Neural cell (in vitro differentiated cells): ENCODE measurements around the gene PRRT3. TPM values are rescaled to one million over a fixed set of nuclear protein-coding genes. Genes with fewer than 3 reads are reported as not detected.

Source experiments
- H2AFZ ChIP-seq: fragments of 200-600, 300-800 bp; sonication (generic), shearing (Covaris generic); 2 replicates; pipeline ENCODE4 v1.6.0; 2014; ENCODE audit warnings: low read depth, mild to moderate bottlenecking, antibody characterized with exemption, low read length, moderate library complexity
- H3F3A ChIP-seq: fragments of 200-600 bp; shearing (Covaris generic); 2 replicates; pipeline ENCODE4 v1.6.1; 2016; ENCODE audit warnings: mild to moderate bottlenecking, moderate library complexity, mixed read lengths, antibody characterized with exemption, low read length; ENCODE audit not compliant: insufficient read depth, poor library complexity, severe bottlenecking
- H3K27ac ChIP-seq: fragments of 200-600, 300-800 bp; sonication (generic), shearing (Covaris generic); 2 replicates; pipeline ENCODE4 v1.5.1; 2014; ENCODE audit warnings: mild to moderate bottlenecking, low read length, moderate library complexity
- H3K27me3 ChIP-seq: fragments of 300-800, 200-600 bp; sonication (generic), shearing (Covaris generic); 2 replicates; pipeline ENCODE4 v1.6.0; 2014; ENCODE audit warnings: mild to moderate bottlenecking, low read depth, low read length, moderate library complexity; ENCODE audit not compliant: insufficient read depth
- H3K36me3 ChIP-seq: fragments of 300-800, 200-600 bp; sonication (generic), shearing (Covaris generic); 2 replicates; pipeline ENCODE4 v1.5.1; 2014; ENCODE audit warnings: mild to moderate bottlenecking, antibody characterized with exemption, low read length, moderate library complexity; ENCODE audit not compliant: insufficient read depth
- H3K4me2 ChIP-seq: fragments of 300-800, 200-600 bp; sonication (generic), shearing (Covaris generic); 2 replicates; pipeline ENCODE4 v1.6.0; 2014; ENCODE audit warnings: mild to moderate bottlenecking, low read length
- H3K4me3 ChIP-seq: fragments of 300-800, 200-600 bp; sonication (generic), shearing (Covaris generic); 2 replicates; pipeline ENCODE4 v1.5.1; 2014; ENCODE audit warnings: mild to moderate bottlenecking, low read length, moderate library complexity
- H3K79me2 ChIP-seq: fragments of 200-600 bp; shearing (Covaris generic); replicated peaks from 2 replicates; pipeline ENCODE4 v1.6.0; 2014; ENCODE audit warnings: mild to moderate bottlenecking, low read length, moderate library complexity; ENCODE audit not compliant: insufficient read depth
- H3K9ac ChIP-seq: fragments of 300-800, 200-600 bp; sonication (generic), shearing (Covaris generic); 2 replicates; pipeline ENCODE4 v1.6.1; 2016; ENCODE audit warnings: mild to moderate bottlenecking, low read length, mixed read lengths
- H3K9me2 ChIP-seq: fragments of 200-600 bp; shearing (Covaris generic); 2 replicates; pipeline ENCODE4 v1.6.1; 2016; ENCODE audit warnings: mild to moderate bottlenecking, low read length, mixed read lengths; ENCODE audit not compliant: insufficient read depth
- H3K9me3 ChIP-seq: fragments of 200-600, 300-800 bp; sonication (generic), shearing (Covaris generic); 2 replicates; pipeline ENCODE4 v1.6.1; 2016; ENCODE audit warnings: mild to moderate bottlenecking, mixed run types, low read length, moderate library complexity, mixed read lengths
- H4K20me1 ChIP-seq: fragments of 200-600 bp; shearing (Covaris generic); 2 replicates; pipeline ENCODE4 v1.6.1; 2016; ENCODE audit warnings: mild to moderate bottlenecking, mixed run types; ENCODE audit not compliant: insufficient read depth
- CTCF ChIP-seq: fragments of 450-650 bp; IDR thresholded peaks from 2 replicates; pipeline ENCODE4 v1.5.1; 2014; ENCODE audit warnings: antibody characterized with exemption, mild to moderate bottlenecking, moderate library complexity; ENCODE audit not compliant: poor library complexity, severe bottlenecking
- EP300 ChIP-seq: fragments of 450-650 bp; conservative IDR thresholded peaks from 2 replicates; pipeline ENCODE4 v1.6.1; 2014; ENCODE audit warnings: antibody characterized with exemption, mild to moderate bottlenecking, moderate library complexity; ENCODE audit not compliant: poor library complexity, severe bottlenecking
- EZH2 ChIP-seq: fragments of 200-600, 300-800 bp; shearing (Covaris generic), sonication (generic); IDR thresholded peaks from 2 replicates; pipeline ENCODE4 v1.6.1; 2014; ENCODE audit warnings: antibody characterized with exemption, low read length, borderline replicate concordance, mild to moderate bottlenecking; ENCODE audit not compliant: insufficient read depth, poor library complexity, severe bottlenecking
- MXI1 ChIP-seq: fragments of 450-650 bp; conservative IDR thresholded peaks from 2 replicates; pipeline ENCODE4 v1.6.1; 2014; ENCODE audit warnings: antibody characterized with exemption, mild to moderate bottlenecking; ENCODE audit not compliant: poor library complexity, severe bottlenecking
- POLR2AphosphoS5 ChIP-seq: IDR thresholded peaks from 2 replicates; pipeline ENCODE4 v1.6.1; 2012
- RAD21 ChIP-seq: fragments of 450-650 bp; conservative IDR thresholded peaks from 2 replicates; pipeline ENCODE4 v1.6.1; 2014; ENCODE audit warnings: antibody characterized with exemption, mild to moderate bottlenecking, moderate library complexity
- REST ChIP-seq: IDR thresholded peaks from 2 replicates; pipeline ENCODE4 v1.6.1; 2012; ENCODE audit warnings: borderline replicate concordance
- SMC3 ChIP-seq: fragments of 450-650 bp; conservative IDR thresholded peaks from 2 replicates; pipeline ENCODE4 v1.6.1; 2014; ENCODE audit warnings: antibody characterized with exemption, mild to moderate bottlenecking, moderate library complexity; ENCODE audit not compliant: poor library complexity
- TAF1 ChIP-seq: IDR thresholded peaks from 2 replicates; pipeline ENCODE4 v1.6.1; 2012; ENCODE audit warnings: low read depth
- polyA plus RNA-seq: library from polyadenylated mRNA; depleted of rRNA; stranded (reverse); fragments of >200 nt; gene quantifications from 2 replicates; pipeline ENCODE4 v1.2.3, GENCODE V29; 2014

PRRT3 gene
- polyA plus RNA-seq, 1 donor from 2014 or later, result 2.9 TPM

GRCh38 chr3:9951126-9951525, 1.1 kb downstream of the PRRT3 start:
- no peaks in the 10 kb centered on the region for H3K27me3 ChIP-seq
- H3K9ac ChIP-seq, result peak overlapping the region; percentile 77
- no peaks in the 10 kb centered on the region for H3K9me3 ChIP-seq
- H3K79me2 ChIP-seq, result no peaks in the 10 kb centered on the region
- H4K20me1 ChIP-seq, result no peaks in the 10 kb centered on the region
- no peak overlapping the region for H3K27ac ChIP-seq
- no peaks in the 10 kb centered on the region for H3K36me3 ChIP-seq
- TF ChIP-seq TAF1, result no peak
- no peak for TF ChIP-seq RAD21
- no peak for TF ChIP-seq CTCF
- no peak for TF ChIP-seq REST
- TF ChIP-seq MXI1, result no peak
- no peak for TF ChIP-seq SMC3
- TF ChIP-seq EZH2, result no peak
- TF ChIP-seq EP300, result no peak
- TF ChIP-seq POLR2AphosphoS5, result no peak
- peak overlapping the region; percentile 92 for H3K4me2 ChIP-seq
- H3K9me2 ChIP-seq, result no peaks in the 10 kb centered on the region
- H3K4me3 ChIP-seq, result peak overlapping the region; percentile 95
- no peak overlapping the region for H2AFZ ChIP-seq
- no peaks in the 10 kb centered on the region for H3F3A ChIP-seq

- no peaks in the 10 kb centered on the region for H3K9me2 ChIP-seq
- H3K27ac ChIP-seq, result no peak overlapping the region
- no peak overlapping the region for H3K4me3 ChIP-seq
- no peaks in the 10 kb centered on the region for H3F3A ChIP-seq
- no peaks in the 10 kb centered on the region for H3K27me3 ChIP-seq
- H3K4me2 ChIP-seq, result no peak overlapping the region
- H3K9ac ChIP-seq, result no peak overlapping the region
- H4K20me1 ChIP-seq, result no peaks in the 10 kb centered on the region
- H3K36me3 ChIP-seq, result no peaks in the 10 kb centered on the region
- H3K9me3 ChIP-seq, result no peaks in the 10 kb centered on the region
- no peaks in the 10 kb centered on the region for H3K79me2 ChIP-seq
- TF ChIP-seq POLR2AphosphoS5, result no peak
- no peak for TF ChIP-seq CTCF
- TF ChIP-seq MXI1, result no peak
- TF ChIP-seq RAD21, result no peak
- TF ChIP-seq EP300, result no peak
- no peak for TF ChIP-seq EZH2
- no peak for TF ChIP-seq REST
- TF ChIP-seq TAF1, result no peak
- TF ChIP-seq SMC3, result no peak
- no peak overlapping the region for H2AFZ ChIP-seq
Measured at GRCh38 chr3:9949626-9950025, 2.6 kb downstream of the PRRT3 start.
